Inflammatory macrophage treated with lipopolysaccharide for 1 hour (primary cell): ENCODE results near the gene ATP6V0E2.

Experiments used
- DNase-seq, 2 donors: peaks; one replicate each; pipeline ENCODE4 v3.0.0-alpha.2; 2020 to 2022

ATP6V0E2 gene

DNA sequence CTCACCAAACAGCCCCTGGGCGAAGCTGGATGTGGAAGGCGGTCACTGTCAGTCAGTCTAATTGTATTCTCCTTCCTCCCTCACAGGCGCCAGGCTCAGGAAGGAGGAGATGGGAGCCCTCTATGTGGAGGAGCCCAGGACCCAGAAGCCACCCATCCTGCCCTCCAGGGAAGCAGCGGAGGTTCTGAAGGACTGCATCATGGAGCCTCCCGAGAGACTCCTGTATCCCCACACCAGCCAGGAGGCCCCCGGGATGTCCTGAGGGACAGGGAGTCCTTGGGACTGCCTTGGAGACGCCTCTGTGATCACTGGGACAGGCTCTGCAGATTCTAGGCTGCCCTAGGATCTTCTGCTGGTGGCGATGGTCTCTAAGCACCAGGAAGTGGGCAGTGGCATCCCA is 9.7 kb upstream of the ATP6V0E2 start:
- no peak for DNase-seq

DNA sequence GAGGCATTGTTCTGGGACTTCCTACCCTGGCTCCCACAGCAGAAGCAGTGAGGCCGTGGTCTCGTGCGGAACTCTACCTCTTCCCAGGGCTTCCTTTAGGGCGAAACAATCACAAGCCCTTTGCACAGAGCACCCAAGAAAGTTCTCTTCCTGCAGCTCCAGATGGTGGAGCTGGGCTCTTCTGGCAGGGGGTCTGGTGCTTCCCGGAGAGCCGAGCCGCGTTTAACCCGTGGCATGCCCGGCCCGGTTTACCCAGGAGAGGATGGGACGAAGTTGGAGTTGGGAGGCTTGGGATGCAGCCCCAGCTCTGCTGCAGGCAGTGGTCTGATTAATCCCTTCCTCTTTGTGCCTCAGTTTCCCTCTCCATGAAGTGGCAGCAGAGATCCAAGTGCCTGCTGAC is 9.0 kb upstream of the ATP6V0E2 start:
- no peak for DNase-seq

DNA sequence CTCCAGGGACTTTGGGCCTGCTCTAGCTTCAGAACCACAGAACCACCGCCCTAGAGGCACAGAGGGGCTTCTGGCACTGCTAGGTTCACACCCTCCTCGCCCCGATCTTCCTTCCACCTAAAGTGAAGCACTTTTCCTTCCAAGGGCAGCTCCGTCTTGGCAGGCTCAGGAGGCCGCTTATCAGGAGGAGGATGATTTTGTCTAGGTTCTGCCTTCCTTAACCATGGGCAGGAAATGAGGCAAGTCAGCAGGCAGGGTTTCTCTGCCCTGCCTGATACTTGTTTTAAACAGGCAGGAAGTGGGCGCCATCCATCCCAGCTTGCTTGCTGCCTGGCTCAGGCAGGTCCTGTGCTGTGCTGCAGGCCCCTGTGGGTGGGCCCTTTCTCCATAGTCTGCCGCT is 8.3 kb upstream of the ATP6V0E2 start:
- DNase-seq: no peak

DNA sequence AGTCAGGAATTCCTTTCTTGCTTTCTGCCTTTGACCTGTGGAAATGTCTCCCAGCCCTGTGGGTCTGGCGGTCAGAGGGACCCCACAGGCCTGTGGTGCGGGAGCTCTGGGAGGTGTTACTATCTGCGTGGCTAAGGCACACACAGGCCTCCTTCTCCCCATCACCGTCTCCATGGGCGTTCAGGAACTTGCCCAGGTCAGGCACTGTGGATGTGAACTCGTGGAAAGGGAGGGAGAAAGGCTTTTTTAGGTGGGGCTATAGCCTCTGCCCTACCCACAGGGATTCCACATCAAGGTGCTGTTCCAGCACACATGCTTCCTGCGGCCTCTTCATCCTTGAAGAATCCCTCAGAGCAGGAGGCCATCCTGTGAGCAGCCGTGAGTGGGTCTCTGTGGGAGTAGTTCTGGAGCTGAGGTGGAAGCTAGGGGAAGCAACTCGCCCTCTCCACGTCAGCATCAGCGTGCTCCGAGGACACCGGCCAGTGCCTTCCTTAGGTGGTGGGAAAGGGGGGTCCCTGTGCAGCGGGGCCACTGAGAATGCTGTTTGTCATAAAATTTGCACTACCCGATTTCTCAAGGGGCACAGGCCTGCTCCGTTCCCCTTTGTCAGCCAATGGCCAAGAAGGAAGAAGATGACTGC is 7.5 kb upstream of the ATP6V0E2 start:
- DNase-seq: peak in 1 of 2 donors; percentile 3

DNA sequence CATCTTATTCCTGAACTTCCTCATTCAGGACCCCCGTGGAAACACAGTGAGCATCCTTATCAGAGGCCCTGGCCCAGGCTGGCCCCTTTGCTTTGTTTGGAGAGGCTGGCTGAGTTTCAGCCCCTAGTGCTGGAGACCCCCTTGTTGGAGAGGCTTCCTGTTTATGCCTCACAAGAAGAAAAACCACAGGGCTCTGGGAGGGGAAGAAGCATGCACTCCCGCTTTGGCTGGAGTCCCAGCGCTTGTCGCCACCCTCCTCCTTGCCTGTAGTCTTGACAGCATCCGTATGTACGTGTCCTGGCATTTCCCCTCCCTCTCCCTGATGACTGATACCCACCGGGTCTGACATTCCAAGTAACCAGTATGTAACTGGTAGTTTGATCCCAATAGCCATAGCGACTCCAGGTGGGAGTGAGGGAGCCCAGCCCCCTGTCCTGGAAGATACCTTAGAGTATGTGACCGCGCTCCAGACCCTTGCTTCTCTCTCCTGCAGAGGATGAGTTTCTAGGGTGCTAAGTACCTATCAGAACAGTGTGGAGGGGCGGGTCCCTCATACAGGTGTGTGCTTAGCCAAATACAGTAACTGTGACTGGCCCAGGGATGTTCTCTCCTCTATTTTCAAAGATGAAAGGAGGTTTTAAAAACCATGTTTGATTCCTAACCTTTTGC is 6.9 kb upstream of the ATP6V0E2 start:
- peak in 1 of 2 donors; percentile 15 for DNase-seq

DNA sequence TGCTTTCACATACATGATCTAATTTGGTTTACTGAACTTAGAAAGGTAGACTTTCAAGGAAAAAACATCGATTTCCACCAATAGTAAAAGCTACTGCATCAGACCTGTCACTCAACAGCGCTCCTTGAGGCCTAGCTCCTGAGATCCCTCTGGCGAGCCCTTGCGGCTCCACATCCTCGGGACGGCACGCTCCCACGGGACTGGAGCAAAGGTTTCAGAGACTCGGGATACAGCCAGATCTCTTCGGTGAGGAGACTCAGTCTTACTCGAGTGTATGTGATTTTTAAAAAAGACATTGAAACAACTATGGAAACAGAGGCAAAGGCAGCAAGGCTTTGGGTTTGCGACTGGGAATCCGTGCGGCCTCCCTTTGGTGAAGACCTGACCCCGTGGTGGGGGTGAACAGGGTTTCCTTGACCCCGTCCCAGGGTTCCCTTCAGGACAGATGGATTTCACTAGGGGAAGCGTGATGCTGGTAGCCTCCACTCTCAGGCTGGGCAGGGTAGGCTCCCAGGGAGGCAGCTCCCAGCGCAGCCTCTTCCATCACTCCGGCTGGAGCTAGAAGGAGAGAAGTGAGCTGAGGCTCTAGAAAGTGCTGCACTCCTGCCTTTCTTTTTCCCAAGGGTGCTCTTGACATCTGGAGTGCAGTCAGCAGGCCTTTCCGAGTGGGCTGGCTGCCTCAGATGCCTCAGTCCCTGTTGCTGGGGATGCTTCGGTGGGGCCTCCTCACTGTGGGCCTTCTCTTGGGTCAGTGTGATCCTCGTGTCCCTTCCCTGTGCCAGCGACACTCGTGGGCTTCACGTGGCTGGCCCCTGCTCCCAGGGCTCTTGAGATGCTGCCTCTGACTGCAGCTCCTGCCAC is 5.8 kb upstream of the ATP6V0E2 start:
- DNase-seq: no peak

DNA sequence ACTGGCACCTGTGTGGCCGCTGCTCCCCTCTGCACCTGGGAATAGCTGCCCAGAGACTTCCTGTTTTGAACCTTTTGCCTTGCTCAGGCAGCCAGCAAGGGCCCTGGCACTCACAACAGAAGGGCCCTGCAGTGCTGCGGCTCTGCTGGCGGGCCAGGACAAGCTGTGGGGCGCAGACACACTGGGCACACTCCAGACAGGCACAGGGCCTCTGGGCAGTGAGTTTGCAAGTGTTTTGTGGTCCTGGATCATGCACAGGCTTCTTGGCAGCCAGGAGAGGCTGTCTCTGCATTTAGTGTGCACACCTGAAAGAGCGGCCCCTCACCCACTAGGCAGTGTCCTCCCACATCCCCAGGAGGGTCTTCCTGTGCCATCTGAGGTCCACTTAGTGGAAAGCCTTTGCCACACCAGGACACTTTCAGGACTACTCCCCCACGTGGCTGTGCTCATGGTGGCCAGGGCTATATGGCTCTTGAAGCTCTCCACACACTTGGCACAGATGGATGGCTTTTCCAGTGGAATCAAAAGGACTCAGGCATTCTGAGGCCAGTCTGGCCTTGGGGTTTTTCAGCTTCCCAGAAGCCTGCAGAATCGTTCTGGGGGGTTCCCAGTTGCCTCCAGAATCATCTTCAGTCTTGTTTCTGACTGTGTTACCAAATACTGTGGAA is 5.0 kb upstream of the ATP6V0E2 start:
- DNase-seq: no peak

DNA sequence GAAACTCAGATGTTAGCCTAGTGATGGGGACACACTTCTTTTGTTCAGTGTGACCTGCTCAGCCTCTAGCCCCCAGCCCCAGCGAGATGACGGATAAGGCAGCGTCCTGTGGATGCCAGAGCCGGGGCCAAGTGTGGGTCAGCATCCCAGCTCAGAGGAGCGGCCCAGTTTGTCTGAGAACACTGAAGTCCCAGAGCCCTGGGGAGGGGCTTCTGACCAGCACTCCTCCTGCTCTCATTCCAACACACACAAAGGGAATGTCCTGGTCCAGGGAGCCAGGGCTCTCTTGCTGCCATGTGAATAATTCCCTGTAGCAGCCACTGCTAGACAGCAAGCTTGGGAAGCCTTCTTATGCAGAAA is 4.5 kb upstream of the ATP6V0E2 start:
- DNase-seq: no peak

DNA sequence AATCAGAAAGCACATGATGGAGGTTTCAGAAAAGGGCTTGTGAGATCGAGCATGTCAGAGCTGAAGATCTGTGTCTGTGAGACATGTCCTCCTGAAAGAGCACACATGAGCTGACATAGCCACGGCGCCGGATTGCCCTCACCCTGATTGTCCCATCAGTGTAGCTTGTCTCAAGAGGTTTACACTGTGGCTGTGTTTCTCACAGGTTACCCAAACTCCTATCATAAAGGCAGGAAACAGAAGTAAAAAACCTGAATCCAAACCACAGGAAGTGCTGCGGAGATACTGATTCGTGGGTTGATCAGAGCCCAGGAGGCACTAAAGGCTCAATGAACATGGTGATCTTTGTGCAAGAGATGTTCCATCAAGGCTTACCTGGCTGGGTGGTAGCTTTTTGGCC is 3.9 kb upstream of the ATP6V0E2 start:
- DNase-seq: no peak

DNA sequence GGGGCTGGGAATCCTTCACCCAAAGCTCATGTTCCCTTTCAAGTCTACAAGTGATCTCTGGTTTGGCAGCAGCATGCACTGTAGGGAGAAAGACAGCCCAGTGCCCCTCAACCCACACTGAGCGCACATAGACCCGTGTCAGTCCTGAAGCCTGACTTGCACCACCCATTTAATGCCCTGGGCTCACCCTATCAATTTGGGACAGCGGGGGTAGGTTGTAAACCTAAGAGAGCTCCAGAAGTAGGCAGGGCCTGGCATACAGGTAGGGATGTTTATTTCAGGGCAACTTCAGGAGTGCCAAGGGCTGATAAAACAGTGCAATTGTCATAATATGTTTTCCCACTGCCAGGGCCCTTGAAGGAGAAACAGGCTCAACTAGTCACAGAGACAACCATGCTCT is 3.5 kb upstream of the ATP6V0E2 start:
- DNase-seq: no peak

DNA sequence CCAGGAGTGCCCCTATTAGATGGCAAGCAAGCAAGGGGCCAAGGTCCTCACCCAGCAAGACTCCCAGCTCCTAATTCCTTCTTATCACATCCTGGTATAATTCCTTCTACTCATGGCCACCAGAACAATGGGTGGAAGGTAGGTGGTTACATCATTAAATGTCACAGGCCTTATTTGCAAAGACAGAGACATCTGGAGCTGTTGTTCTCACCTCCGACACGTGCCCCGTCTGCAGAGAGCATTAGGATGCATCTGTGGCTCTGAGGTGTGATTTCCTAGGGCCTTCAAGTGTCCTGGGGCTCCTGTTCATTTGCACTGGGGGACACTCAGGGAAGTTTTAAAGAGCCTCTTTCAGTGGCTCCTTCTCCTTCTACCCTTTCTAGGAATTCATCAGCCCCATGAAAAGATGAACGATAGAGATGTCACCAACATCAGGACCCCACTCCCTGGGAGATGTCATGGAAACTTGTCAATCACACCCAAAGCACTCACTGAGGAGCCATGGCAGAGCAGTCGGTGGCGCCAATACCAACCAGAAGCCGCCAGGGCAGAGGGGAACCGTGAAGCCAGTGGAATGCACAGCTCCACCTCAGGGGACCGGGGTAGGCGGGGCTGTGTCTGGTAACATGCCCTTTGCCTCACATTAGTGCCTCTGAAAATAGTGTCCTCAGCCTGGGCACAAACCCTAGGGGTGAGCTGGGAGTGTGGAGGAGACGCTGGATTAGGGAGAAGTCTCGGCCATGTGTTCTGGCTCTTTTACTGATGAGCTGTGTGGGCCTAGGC is 2.9 kb upstream of the ATP6V0E2 start:
- no peak for DNase-seq

DNA sequence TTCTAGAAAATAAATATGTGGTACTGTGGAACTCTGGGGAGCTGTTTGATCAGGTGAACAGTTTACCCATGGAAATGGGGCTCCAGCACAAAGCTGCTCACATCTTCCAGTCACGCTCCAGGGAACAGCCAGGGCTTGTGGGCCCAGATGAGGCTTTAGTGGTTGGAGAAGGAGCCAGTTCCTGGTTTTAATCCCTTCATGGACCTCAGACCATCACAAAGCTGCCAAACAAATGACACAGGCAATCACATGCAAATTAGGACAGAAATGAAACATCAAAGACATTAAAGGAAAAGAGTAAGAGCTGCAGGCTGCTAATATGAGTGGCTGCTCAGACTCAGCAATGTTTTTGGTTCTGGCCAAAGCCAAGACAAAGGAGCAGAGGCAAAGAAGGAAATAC is 2.2 kb upstream of the ATP6V0E2 start:
- DNase-seq: no peak

DNA sequence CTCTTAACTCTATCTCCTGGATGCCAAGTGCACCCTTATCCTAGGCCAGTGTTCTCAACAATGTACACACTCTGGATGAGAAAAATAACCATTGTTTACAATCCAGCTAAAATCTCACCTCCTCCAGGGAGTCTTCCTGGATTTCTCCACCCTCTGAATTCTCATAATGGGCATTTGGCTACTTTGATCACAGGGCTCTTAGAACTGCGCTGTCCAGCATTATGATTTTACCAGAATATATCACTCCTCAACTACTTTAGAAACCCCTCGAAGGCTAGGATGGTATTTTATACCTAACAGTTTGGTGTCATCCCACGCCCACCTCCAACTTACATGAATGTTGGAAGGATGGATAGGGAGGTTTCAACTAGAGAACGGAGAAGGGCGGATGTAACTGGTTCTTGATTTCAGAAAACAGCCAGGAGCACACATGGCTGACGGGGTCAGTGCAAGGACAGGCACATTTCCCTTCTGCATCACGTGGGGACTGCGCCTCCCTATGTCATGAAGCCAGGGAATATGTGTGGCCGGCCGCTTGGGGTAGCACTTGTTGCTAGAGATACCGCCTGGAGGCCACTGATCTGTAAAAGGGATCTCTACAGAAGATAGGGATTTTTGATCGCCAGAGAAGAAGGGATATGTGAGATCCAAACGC is 1.2 kb upstream of the ATP6V0E2 start:
- peak; percentile 76 to 79 for DNase-seq

DNA sequence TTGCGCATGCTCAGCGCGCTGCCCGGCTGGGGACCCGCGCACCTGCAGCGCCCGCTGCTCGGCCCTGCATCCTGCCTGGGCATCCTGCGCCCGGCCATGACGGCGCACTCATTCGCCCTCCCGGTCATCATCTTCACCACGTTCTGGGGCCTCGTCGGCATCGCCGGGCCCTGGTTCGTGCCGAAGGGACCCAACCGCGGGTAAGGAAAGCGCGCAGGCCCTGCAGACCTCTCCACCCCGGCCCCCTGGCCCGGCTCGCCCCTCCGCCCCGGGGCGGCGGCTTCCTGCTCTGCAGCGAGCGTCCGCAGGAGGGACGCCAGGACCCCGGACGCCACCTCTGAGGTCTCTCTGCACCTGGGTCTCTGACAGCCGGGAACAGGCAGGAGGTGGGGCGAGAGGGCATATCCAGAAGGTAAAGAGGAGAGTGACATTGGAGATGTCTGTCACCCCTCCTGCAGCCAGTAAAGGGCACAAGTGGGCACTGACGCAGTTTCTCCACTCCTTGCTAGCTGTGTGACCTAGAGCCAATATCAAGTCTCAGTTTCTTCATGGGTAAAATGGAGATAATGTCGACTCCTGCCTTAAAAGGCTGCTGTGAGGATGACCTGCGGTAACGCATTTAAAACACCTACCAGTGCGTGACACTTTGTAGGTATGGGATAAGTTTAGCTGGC is 338 bp downstream of the ATP6V0E2 start:
- DNase-seq: no peak

DNA sequence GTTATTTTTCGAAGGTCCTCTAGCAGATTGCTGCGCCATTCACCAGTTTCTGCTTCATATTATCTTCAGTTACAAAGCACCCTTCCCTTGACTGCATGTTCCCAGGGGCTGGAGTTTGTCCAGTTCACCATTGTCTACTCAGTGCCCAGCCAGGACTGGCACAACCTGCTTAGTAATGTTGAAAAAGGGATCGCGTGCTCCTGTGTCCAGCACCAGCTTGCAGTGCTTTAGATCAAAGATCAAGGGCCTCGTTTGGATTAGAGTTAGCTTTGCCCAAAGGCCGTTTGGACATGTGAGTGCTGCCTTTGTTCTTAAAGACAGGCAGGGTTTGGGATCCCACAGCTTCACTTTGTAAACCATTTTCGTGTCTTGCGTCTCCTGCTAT is 867 bp downstream of the ATP6V0E2 start:
- no peak for DNase-seq

DNA sequence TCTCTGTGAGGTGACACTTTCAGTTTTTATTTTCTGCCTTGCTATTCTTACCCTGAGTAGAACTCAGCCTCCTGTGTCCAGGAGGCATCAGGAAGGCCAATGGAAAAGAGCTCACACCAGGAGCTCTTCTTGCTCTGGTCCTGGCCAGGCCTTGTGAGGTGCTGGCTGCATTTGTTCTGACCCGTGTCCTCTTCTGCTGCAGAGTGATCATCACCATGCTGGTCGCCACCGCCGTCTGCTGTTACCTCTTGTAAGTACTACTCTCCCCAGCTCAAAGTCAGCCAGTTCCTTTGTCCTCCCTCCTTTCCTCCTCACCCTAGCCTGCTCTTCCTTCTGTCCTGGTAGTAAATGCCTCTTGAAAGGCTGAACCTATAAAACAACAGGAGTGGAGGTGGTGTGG is 1.6 kb downstream of the ATP6V0E2 start:
- no peak for DNase-seq

DNA sequence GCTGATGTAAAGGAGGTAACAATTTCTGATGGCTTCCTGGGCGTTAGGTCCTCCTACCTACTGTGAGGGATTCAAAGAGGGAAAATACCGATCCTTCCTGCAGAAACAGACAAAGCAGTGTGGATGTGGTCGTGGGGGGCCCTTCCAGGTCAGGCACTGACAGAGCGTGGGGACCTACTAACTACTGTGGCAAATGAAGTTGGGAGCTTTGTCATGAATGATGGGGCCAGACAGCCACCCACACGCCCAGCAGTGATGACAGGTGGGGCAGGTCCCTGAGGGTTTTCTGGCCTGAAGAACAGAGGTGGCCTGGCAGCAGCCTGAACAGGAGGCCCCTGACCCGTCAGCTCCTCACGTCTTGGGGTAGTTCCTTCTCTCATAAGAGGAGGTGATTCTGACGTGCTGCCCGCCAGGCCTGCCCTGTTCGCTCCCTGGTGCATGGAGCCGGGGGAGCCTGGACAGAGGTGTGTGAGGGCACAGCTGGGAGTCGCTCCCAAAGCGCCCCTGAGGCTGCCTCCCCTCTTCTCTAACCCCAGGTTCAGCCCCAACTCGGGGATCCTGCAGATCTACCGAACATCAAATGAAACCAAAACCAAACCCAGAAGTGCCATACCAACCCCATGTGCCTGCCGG is 4.2 kb downstream of the ATP6V0E2 start:
- DNase-seq: no peak

DNA sequence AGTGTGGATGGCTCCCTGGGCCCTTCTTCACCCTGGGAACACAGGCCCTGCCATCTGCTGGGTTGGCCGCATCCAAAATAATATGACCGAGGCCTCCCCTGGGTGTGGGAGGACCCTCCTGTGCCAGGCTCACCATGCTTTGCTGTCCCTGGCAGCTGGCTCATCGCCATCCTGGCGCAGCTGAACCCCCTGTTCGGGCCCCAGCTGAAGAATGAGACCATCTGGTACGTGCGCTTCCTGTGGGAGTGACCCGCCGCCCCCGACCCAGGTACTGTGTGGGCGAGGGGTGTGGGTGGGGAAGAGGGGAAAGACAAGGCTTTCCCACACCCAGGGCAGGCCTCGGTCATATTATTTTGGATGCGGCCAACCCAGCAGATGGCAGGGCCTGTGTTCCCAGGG is 4.8 kb downstream of the ATP6V0E2 start:
- DNase-seq: no peak

DNA sequence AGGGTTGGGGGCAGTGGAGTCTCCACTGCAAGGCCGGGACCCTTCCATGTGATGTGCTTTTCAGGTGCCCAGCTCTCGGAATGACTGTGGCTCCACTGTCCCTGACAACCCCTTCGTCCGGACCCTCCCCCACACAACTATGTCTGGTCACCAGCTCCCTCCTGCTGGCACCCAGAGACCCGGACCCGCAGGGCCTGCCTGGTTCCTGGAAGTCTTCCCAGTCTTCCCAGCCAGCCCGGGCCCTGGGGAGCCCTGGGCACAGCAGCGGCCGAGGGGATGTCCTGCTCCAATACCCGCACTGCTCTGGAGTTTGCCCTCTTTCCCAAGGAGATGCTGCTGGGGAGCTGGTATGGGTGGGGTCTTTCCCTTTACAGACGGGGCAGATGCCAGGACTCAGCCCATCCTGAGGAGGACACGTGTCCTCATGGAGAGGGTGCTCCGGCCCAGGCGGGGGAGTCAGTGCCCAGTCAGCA is 5.5 kb downstream of the ATP6V0E2 start:
- no peak for DNase-seq

DNA sequence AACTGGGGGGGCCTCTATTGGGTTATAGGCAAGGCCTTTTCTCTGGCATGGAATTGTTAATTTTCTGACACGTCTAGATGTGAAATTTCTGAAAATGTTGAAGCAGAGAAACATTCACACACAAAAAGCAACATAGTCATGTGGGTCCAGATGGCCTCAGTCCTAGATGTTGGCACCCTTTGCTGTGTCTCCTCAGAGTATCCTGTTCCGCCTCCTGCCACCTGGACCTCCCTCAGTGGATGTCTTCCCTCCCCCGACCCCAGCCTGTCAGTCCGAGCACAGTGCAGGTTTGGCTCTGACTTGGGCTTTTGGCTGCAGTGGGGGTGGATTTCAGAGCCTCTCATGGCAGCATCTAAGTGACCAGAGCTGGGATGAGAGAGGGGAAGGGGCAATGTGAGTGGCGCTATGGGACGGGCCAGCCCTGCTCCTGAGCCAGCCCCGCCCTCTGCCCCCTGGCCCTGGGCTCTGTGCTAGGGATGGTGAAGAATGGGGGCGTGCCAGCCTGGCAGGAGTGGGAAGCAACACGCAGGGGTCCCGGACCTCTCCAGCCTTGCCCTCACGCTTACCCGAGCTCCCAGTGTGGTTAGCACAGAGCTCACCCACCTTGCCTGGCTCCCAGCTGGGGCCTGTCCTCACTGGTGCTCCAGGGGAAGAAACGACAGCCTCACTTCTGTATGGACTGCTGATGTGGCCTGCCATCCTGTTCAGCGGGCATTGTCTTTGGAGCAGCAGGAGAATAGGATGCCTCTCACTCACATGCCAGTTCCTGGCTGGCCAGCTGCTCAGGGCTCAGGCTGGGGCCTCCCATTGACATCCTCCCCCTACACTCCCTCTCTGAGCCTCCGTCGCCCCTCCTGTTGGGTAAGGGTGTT is 6.2 kb downstream of the ATP6V0E2 start:
- DNase-seq: no peak
